Ovary (tissue), 9 donors: ENCODE data around the gene WNT4. TPM values are rescaled to one million over a fixed set of nuclear protein-coding genes. Genes with fewer than 3 reads are reported as not detected.

Source experiments
- DNase-seq, 5 donors: peaks; one replicate each; pipeline ENCODE4 v3.0.0-alpha.2; 2019 to 2020
- H3K27ac ChIP-seq, 2 donors: fragments of 200-600 bp; one replicate each; pipeline versions ENCODE4 v1.5.1 to v1.8.0; 2019 to 2022
- H3K27me3 ChIP-seq: fragments of 200-600 bp; one replicate; pipeline ENCODE4 v1.8.0; 2022
- H3K36me3 ChIP-seq: fragments of 200-600 bp; sonication (generic); one replicate; pipeline ENCODE4 v1.5.1; 2019
- H3K4me1 ChIP-seq: one replicate; pipeline ENCODE4 v1.8.1; 2013; ENCODE audit warnings: mild to moderate bottlenecking, moderate library complexity; ENCODE audit not compliant: insufficient read depth
- H3K4me3 ChIP-seq: fragments of 200-600 bp; sonication (generic); one replicate; pipeline ENCODE4 v1.5.1; 2017
- H3K9me3 ChIP-seq, 2 donors: fragments of 200-600 bp in 1 of 2; sonication (generic) in 1 of 2; one replicate each; pipeline versions ENCODE4 v1.5.1 to v1.8.1; 2013 to 2019; ENCODE audit warnings: mild to moderate bottlenecking in 1 of 2, moderate library complexity in 1 of 2
- CTCF ChIP-seq, 3 donors: fragments of 450-650 bp in 2 of 3; fragments of 200-600 bp in 1 of 3; IDR thresholded peaks; one replicate each; pipeline versions ENCODE4 v1.5.1 to v1.8.0; 2016 to 2022; ENCODE audit warnings: antibody characterized with exemption in 3 of 3, mild to moderate bottlenecking in 1 of 3
- EP300 ChIP-seq: sonication (generic); formaldehyde crosslinking; IDR thresholded peaks from one replicate; pipeline ENCODE4 v1.6.1; 2017; ENCODE audit warnings: antibody characterized with exemption
- POLR2A ChIP-seq: fragments of 450-650 bp; IDR thresholded peaks from one replicate; pipeline ENCODE4 v1.6.1; 2017; ENCODE audit warnings: antibody characterized with exemption, mild to moderate bottlenecking, moderate library complexity
- WGBS, 3 donors: extraction: QIAGEN DNeasy Blood & Tissue Kit in 1 of 3; methylation state at CpG; one replicate each; pipeline versions ENCODE4 v1.1.5 to v1.1.7; 2013 to 2017; 5-methylcytosine and 5-hydroxymethylcytosine counted together
- intact Hi-C, 4 donors: fragments of 100-400 bp; cut with DNase I; formaldehyde crosslinking; loops; one replicate each; pipeline versions ENCODE4 v1.11.0 to v1.15.1; 2022 to 2023
- polyA plus RNA-seq, 2 donors: library from polyadenylated mRNA; stranded (reverse); fragments of 200-250 nt in 1 of 2; fragments of 350-450 nt in 1 of 2; fragmentation: Illumina TruSeq in 1 of 2; extraction: RNeasy Lipid Tissue Mini Kit (QIAGEN cat#74804) in 1 of 2; gene quantifications; one replicate each; pipeline ENCODE4 v1.2.3, GENCODE V29; 2013 to 2014
- total RNA-seq, 7 donors: library from RNA; depleted of rRNA in 2 of 7; stranded (reverse); fragments of >200 nt in 2 of 7; fragmentation: NEBNext Ultra II Directional in 3 of 7; extraction: Animal tissue kit (Norgen Biotek cat#: 25700) in 3 of 7; gene quantifications; one replicate each; pipeline versions ENCODE4 v1.1.0 to v1.2.4, GENCODE V29; 2016 to 2023
- donor health status: DM: no; HTN: no; CAD: no; lungs with moderate emphysema.
- donor health status: DM: no; HTN: no; CAD: no.
- donor health status: Bipolar disorder and iron deficiency.
- donor health status: DM: yes; HTN: yes; CAD: no.
- donor health status: DM: no; HTN: no; CAD: no.
- donor health status: DM: yes; HTN: yes; CAD: no.

WNT4 gene
- total and polyA plus RNA-seq, 9 donors, result 3.7 to 125 (median 17.2) TPM

- peak in 2 of 5 donors; percentile 13 to 20 for DNase-seq
- no peaks in the 10 kb centered on the region for H3K27me3 ChIP-seq
- H3K4me3 ChIP-seq, result no peak overlapping the region
- peaks cover 13% of the 10 kb centered on the region for H3K4me1 ChIP-seq
- H3K9me3 ChIP-seq, result no peaks in the 10 kb centered on the region
- TF ChIP-seq CTCF (IDR thresholded peaks at IDR 0.05) (no peak), EP300 (no peak), POLR2A (no peak)
- H3K36me3 ChIP-seq, result no peaks in the 10 kb centered on the region
- H3K27ac ChIP-seq, result no peak overlapping the region
- intact Hi-C loops, result loop anchor here in 1 of 4 donors (5.0 kb wide), 1 partner anchor 33 kb away; no protein-coding TSS in a partner anchor
- 74 to 85% (median 77%) methylated on average over 5 of the region's 5 CpGs for WGBS, 3 donors
Measured at GRCh38 chr1:22140694-22141093, 2.2 kb downstream of the WNT4 start.

- H3K36me3 ChIP-seq, result no peaks in the 10 kb centered on the region
- peaks cover 13% of the 10 kb centered on the region for H3K4me1 ChIP-seq
- peak in 2 of 5 donors; percentile 15 to 22 for DNase-seq
- H3K27ac ChIP-seq, result no peak overlapping the region
- intact Hi-C loops, result loop anchor here in 1 of 4 donors (5.0 to 10.0 kb wide), 2 partner anchors 33 to 135 kb away; no protein-coding TSS in a partner anchor
- WGBS, 3 donors, result 70 to 86% (median 83%) methylated on average over 12 of the region's 12 CpGs
- TF ChIP-seq POLR2A (no peak), CTCF (IDR thresholded peaks at IDR 0.05) (no peak), EP300 (no peak)
- no peaks in the 10 kb centered on the region for H3K27me3 ChIP-seq
- H3K4me3 ChIP-seq, result no peak overlapping the region
- H3K9me3 ChIP-seq, result no peaks in the 10 kb centered on the region
Measured at GRCh38 chr1:22139817-22140216, 3.1 kb downstream of the WNT4 start.

- Histone ChIP-seq H3K27ac (peak overlapping the region in 1 of 2 donors; percentile 45), H3K36me3 (no peaks in the 10 kb centered on the region), H3K27me3 (no peaks in the 10 kb centered on the region), H3K9me3 (no peaks in the 10 kb centered on the region), H3K4me1 (peaks cover 13% of the 10 kb centered on the region), H3K4me3 (no peak overlapping the region)
- DNase-seq, result peak in 2 of 5 donors; percentile 18 to 35
- no peak for TF ChIP-seq POLR2A
- TF ChIP-seq EP300, result no peak
- no peak for TF ChIP-seq CTCF (IDR thresholded peaks at IDR 0.05)
- 69 to 80% (median 72%) methylated on average over 15 of the region's 15 CpGs for WGBS, 3 donors
- intact Hi-C loops, result loop anchor here in 1 of 4 donors (10.0 kb wide), 1 partner anchor 136 kb away; no protein-coding TSS in a partner anchor
Measured at GRCh38 chr1:22139066-22139594, 3.8 kb downstream of the WNT4 start.

- TF ChIP-seq CTCF (IDR thresholded peaks at IDR 0.05) (no peak), POLR2A (no peak), EP300 (no peak)
- H3K4me3 ChIP-seq, result no peak overlapping the region
- DNase-seq, result peak; percentile 84 to 97 (median 91)
- no peaks in the 10 kb centered on the region for H3K9me3 ChIP-seq
- H3K27me3 ChIP-seq, result no peaks in the 10 kb centered on the region
- H3K27ac ChIP-seq, result peak overlapping the region in 1 of 2 donors; percentile 73
- WGBS, 3 donors, result 9 to 13% (median 12%) methylated on average over 13 to 16 of the region's 16 CpGs
- peaks cover 17% of the 10 kb centered on the region for H3K4me1 ChIP-seq
- no peaks in the 10 kb centered on the region for H3K36me3 ChIP-seq
- intact Hi-C loops, result loop anchor here in 1 of 4 donors (10.0 kb wide), 1 partner anchor 138 kb away; no protein-coding TSS in a partner anchor
Measured at GRCh38 chr1:22137004-22137720, 5.7 kb downstream of the WNT4 start.
